Measurements from ENCODE around the gene FARP1. TPM values are rescaled to one million over a fixed set of nuclear protein-coding genes. Genes with fewer than 3 reads are reported as not detected.

The FARP1 gene
- total and polyA plus RNA-seq, 2 of the 13 experiments (the other 11 are each of a cell fraction or from before 2014, with no cell fraction given), result 70.6 to 126 TPM

GRCh38 chr13:98364647-98365046 lies 221.8 kb downstream of the FARP1 start:
- ChIA-PET POLR2A (no interaction called here), CTCF (ENCODE audit: low intra/inter-chr PET ratio, low total read pairs) (no interaction called here)
- ATAC-seq (no peak), DNase-seq (ENCODE audit: low spot score) (no peak), FAIRE-seq (no peak)
- BruUV-seq (replicated peaks), result no TSS peak
- 97% methylated on average over 2 of the region's 2 CpGs for WGBS (ENCODE audit: low lambda C conversion rate)
- no peak overlapping the region for H3K4me2 ChIP-seq (ENCODE audit: low read depth, low read length)
- TF ChIP-seq ZNF652 (CRISPR knock-in tag; IDR thresholded peaks at IDR 0.05; ENCODE audit: borderline replicate concordance, low read depth) (no peak), RBM22 (optimal IDR thresholded peaks at IDR 0.05; ENCODE audit: low read length) (peak; percentile 79)
- H3K79me2 ChIP-seq (ENCODE audit: insufficient read depth, low read length), result peaks cover 38% of the 10 kb centered on the region
- H3K4me1 ChIP-seq (ENCODE audit: insufficient read depth, low read length), result no peaks in the 10 kb centered on the region
- H4K20me1 ChIP-seq (ENCODE audit: insufficient read depth, low read length), result peaks cover 60% of the 10 kb centered on the region
- no peaks in the 10 kb centered on the region for H3K9me3 ChIP-seq (ENCODE audit: low read length)
- H3K9ac ChIP-seq (ENCODE audit: insufficient read depth, low read depth, low read length), result no peak overlapping the region
- H3K27me3 ChIP-seq (ENCODE audit: control insufficient read depth in 1 of 2, insufficient read depth in 2 of 2, low read length in 2 of 2), result no peaks in the 10 kb centered on the region
- no peak overlapping the region for H3K27ac ChIP-seq (ENCODE audit: extremely low read length, insufficient read depth, low read length)
- intact Hi-C loops (cut with micrococcal nuclease; ENCODE audit: unreplicated experiment), result no loop called here
- in situ Hi-C loops (cut with HindIII; ENCODE audit: extremely low pct_ligation_motif_present, low pct_unique_long_range_greater_than_20kb), result no loop called here
- H3K4me3 ChIP-seq (replicated peaks in 1 of 3; ENCODE audit: insufficient read depth in 1 of 3, low read depth in 2 of 3, low read length in 3 of 3), result no peak overlapping the region
- no peak overlapping the region for H2AFZ ChIP-seq (ENCODE audit: low read length)
- H3K36me3 ChIP-seq (replicated peaks in 1 of 2; ENCODE audit: control insufficient read depth in 1 of 2, insufficient read depth in 2 of 2, low read length in 2 of 2), result peaks cover 12 to 53% of the 10 kb centered on the region in 2 experiments

DNA sequence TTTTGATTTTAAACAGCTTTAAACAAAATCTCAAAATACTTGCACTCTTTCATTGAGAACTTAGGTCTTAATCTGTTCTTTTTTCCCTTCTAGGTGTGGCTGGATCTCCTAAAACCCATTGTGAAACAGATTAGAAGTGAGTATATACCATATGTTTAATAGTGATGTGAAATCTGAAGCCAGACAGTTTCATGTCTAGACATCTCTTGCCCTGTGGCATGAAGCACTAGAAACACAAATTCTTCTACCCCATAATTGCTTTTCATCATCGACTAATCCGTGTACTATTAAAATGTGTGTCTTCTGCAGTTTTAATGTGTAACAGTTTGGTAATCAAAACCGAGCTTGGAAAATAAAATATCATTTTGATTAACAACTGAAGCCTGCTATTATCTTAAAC lies 222.4 kb downstream of the FARP1 start:
- FAIRE-seq, result no peak
- Histone ChIP-seq H3K9ac (ENCODE audit: insufficient read depth, low read depth, low read length) (no peak overlapping the region), H3K4me3 (replicated peaks in 1 of 3; ENCODE audit: insufficient read depth in 1 of 3, low read depth in 2 of 3, low read length in 3 of 3) (no peak overlapping the region), H3K79me2 (ENCODE audit: insufficient read depth, low read length) (peaks cover 38% of the 10 kb centered on the region), H3K4me2 (ENCODE audit: low read depth, low read length) (no peak overlapping the region), H4K20me1 (ENCODE audit: insufficient read depth, low read length) (peaks cover 62% of the 10 kb centered on the region), H3K9me3 (ENCODE audit: low read length) (no peaks in the 10 kb centered on the region), H3K36me3 (replicated peaks in 1 of 2; ENCODE audit: control insufficient read depth in 1 of 2, insufficient read depth in 2 of 2, low read length in 2 of 2) (peaks cover 14 to 58% of the 10 kb centered on the region in 2 experiments), H3K27ac (ENCODE audit: extremely low read length, insufficient read depth, low read length) (no peak overlapping the region), H2AFZ (ENCODE audit: low read length) (no peak overlapping the region), H3K4me1 (ENCODE audit: insufficient read depth, low read length) (no peaks in the 10 kb centered on the region), H3K27me3 (ENCODE audit: control insufficient read depth in 1 of 2, insufficient read depth in 2 of 2, low read length in 2 of 2) (no peaks in the 10 kb centered on the region)
- 97% methylated on average over 3 of the region's 3 CpGs for WGBS (ENCODE audit: low lambda C conversion rate)
- intact Hi-C loops (cut with micrococcal nuclease; ENCODE audit: unreplicated experiment), result no loop called here
- no peak for DNase-seq (ENCODE audit: low spot score)
- ATAC-seq, result no peak
- CTCF ChIA-PET (ENCODE audit: low intra/inter-chr PET ratio, low total read pairs), result no interaction called here
- in situ Hi-C loops (cut with HindIII; ENCODE audit: extremely low pct_ligation_motif_present, low pct_unique_long_range_greater_than_20kb), result no loop called here
- BruUV-seq (replicated peaks), result no TSS peak
- POLR2A ChIA-PET, result no interaction called here
- TF ChIP-seq ZNF180 (CRISPR knock-in tag; IDR thresholded peaks at IDR 0.05; ENCODE audit: borderline replicate concordance, low read depth) (no peak), ZNF329 (CRISPR knock-in tag; IDR thresholded peaks at IDR 0.05; ENCODE audit: low read depth) (no peak), MTA3 (CRISPR knock-in tag; IDR thresholded peaks at IDR 0.05) (no peak), PBX3 (CRISPR knock-in tag; IDR thresholded peaks at IDR 0.05; ENCODE audit: borderline replicate concordance) (no peak), ARHGAP35 (CRISPR knock-in tag; IDR thresholded peaks at IDR 0.05; ENCODE audit: borderline replicate concordance) (no peak), ZSCAN31 (CRISPR knock-in tag; IDR thresholded peaks at IDR 0.05; ENCODE audit: low read depth) (no peak), MATR3 (CRISPR knock-in tag; IDR thresholded peaks at IDR 0.05) (no peak)

Data from HepG2 (cell line).